Naive thymus-derived CD4-positive, alpha-beta T cell (primary cell): ENCODE data around the gene FAM168B. TPM values are rescaled to one million over a fixed set of nuclear protein-coding genes. Genes with fewer than 3 reads are reported as not detected.

Experiments
- ATAC-seq: fragments of 150-1000 bp; cut with Tn5 transposase; 2 replicates; pipeline ENCODE4 v1.10.0; 2021; ENCODE audit warnings: mild to moderate bottlenecking, moderate library complexity
- CTCF ChIA-PET: fragments of 350-600 bp; sonication (Branson Sonifier 250); formaldehyde crosslinking; loops from one replicate; lab custom pipeline; 2021; ENCODE audit warnings: antibody characterized with exemption; lab: Charles Lee
- POLR2A ChIA-PET: fragments of 350-600 bp; sonication (Branson Sonifier 250); formaldehyde crosslinking; loops from one replicate; lab custom pipeline; 2021; ENCODE audit warnings: antibody characterized with exemption, inconsistent platforms; lab: Charles Lee
- DNase-seq, 9 donors: peaks; one replicate each; pipeline versions ENCODE4 v3.0.0 to v3.0.0-alpha.2; 2020 to 2022; ENCODE audit warnings: mixed read lengths in 1 of 9
- H3K27ac ChIP-seq: one replicate; pipeline ENCODE4 v1.7.0; 2013; ENCODE audit warnings: mild to moderate bottlenecking, low read depth, low read length, moderate library complexity
- H3K27me3 ChIP-seq, 2 donors: one replicate each; pipeline ENCODE4 v1.7.0; 2013; ENCODE audit warnings: low read length in 2 of 2, mild to moderate bottlenecking in 2 of 2, moderate library complexity in 2 of 2; ENCODE audit not compliant: control insufficient read depth in 2 of 2, insufficient read depth in 2 of 2
- H3K36me3 ChIP-seq, 3 experiments: 1 replicate in 2 of 3; 2 replicates in 1 of 3; pipeline ENCODE4 v1.7.0; 2013; ENCODE audit warnings: low read length in 3 of 3, mild to moderate bottlenecking in 3 of 3, moderate library complexity in 1 of 3; ENCODE audit not compliant: insufficient read depth in 3 of 3, control insufficient read depth in 2 of 3
- H3K4me1 ChIP-seq, 2 donors: one replicate each; pipeline ENCODE4 v1.7.0; 2013; ENCODE audit warnings: low read length in 2 of 2, mild to moderate bottlenecking in 2 of 2, moderate library complexity in 1 of 2; ENCODE audit not compliant: control insufficient read depth in 2 of 2, insufficient read depth in 2 of 2
- H3K4me3 ChIP-seq: 2 replicates; pipeline ENCODE4 v1.7.0; 2013; ENCODE audit warnings: mild to moderate bottlenecking, low read length
- H3K9me3 ChIP-seq, 3 experiments: 1 replicate in 2 of 3; 2 replicates in 1 of 3; pipeline ENCODE4 v1.7.0; 2013; ENCODE audit warnings: low read length in 3 of 3; ENCODE audit not compliant: control insufficient read depth in 2 of 3
- H3K27ac Mint-ChIP-seq, 9 donors: one replicate each; pipeline ENCODE4 v1.8.0; 2020 to 2022; ENCODE audit warnings: mixed read lengths in 9 of 9, mild to moderate bottlenecking in 8 of 9, moderate library complexity in 5 of 9, inconsistent platforms in 2 of 9
- H3K27me3 Mint-ChIP-seq, 5 donors: one replicate each; pipeline ENCODE4 v1.8.0; 2021 to 2022; ENCODE audit warnings: mixed read lengths in 5 of 5, mild to moderate bottlenecking in 1 of 5
- H3K36me3 Mint-ChIP-seq, 5 donors: one replicate each; pipeline ENCODE4 v1.8.0; 2020 to 2022; ENCODE audit warnings: mixed read lengths in 5 of 5, mild to moderate bottlenecking in 3 of 5, inconsistent platforms in 1 of 5
- H3K4me1 Mint-ChIP-seq, 7 donors: one replicate each; pipeline ENCODE4 v1.8.0; 2020 to 2022; ENCODE audit warnings: mixed read lengths in 7 of 7, mild to moderate bottlenecking in 3 of 7, inconsistent platforms in 1 of 7
- H3K4me3 Mint-ChIP-seq, 10 donors: one replicate each; pipeline ENCODE4 v1.8.0; 2020 to 2022; ENCODE audit warnings: mild to moderate bottlenecking in 10 of 10, mixed read lengths in 10 of 10, moderate library complexity in 6 of 10, inconsistent platforms in 2 of 10
- H3K9me3 Mint-ChIP-seq, 11 donors: one replicate each; pipeline ENCODE4 v1.8.0; 2020 to 2022; ENCODE audit warnings: mixed read lengths in 11 of 11, mild to moderate bottlenecking in 4 of 11, inconsistent platforms in 1 of 11, moderate library complexity in 1 of 11
- intact Hi-C, 2 donors: fragments of 100-400 bp; cut with micrococcal nuclease; formaldehyde crosslinking; loops; one replicate each; pipeline ENCODE4 v1.15.1; 2023
- polyA plus RNA-seq, 2 donors: library from polyadenylated mRNA; unstranded; fragments of 300-500 nt; fragmentation: Illumina TruSeq; gene quantifications; one replicate each; pipeline ENCODE4 v1.2.3, GENCODE V29; 2021
- total RNA-seq, 6 experiments: library from RNA in 5 of 6; stranded (reverse) in 5 of 6; gene quantifications; 1 replicate in 5 of 6; 2 replicates in 1 of 6; pipeline ENCODE4 v1.2.3 and lab custom pipeline; 2021 to 2026

The FAM168B gene
- total and polyA plus RNA-seq, 7 experiments from 2014 or later = 36.3 to 82.9 (median 52.7) TPM

DNA sequence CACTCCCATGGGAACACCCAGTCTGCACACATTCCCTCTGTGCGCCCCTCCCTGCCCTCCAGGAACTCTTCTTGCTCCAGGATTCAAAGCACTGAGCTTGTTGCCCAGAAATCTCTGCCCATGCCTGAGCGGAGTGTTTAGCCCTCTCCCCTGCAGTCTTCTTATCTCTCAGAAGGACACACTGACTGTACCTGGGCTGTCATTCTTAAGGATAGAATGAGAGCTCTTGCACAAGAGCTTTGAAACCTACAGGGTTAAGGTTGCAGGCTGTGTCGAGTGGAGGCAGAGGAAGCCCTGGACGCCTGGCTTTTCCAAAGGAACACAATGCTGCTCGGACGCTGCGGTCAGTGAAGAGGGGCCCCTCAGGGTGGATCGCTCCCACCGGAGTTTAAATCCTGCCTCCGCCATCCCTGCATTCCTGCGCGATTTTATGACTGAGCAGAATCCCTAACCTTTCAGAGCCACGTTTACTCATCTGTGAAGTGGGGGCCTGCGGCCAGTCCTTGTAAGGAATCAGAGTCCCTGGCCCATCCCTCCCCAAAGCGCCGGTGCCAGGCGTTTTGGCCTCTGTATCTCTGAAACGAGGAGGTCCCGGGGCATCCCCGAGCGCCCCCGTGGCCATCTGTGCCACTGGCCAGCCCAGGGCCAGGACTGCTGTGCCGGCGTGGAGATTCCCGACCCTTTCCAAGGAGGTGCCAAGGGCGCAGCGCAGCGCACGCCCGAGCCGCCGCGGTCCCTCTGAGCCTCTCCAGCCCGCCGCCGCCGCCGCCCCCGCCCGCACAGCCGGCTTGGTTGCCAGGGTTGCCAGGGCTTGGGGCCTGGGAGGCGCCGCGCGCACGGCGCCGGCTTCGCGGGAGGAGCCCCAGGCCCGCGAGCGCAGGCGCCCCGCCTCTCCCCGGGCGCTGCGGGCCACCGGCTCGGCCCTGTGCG is 58.9 kb downstream of the FAM168B start:
- H3K4me3 ChIP-seq = no peak overlapping the region
- POLR2A ChIA-PET = no interaction called here
- H3K27me3 Mint-ChIP-seq = peaks cover 0 to 50% (median 6%) of the 10 kb centered on the region in 5 donors

GRCh38 chr2:131033786-131034121 is 59.5 kb downstream of the FAM168B start:
- ATAC-seq (no peak), DNase-seq (no peak)
- intact Hi-C loops = no loop called here
- Histone ChIP-seq H3K27ac (no peak overlapping the region), H3K4me1 (peaks cover 0 to 8% of the 10 kb centered on the region in 2 donors), H3K36me3 (no peaks in the 10 kb centered on the region), H3K9me3 (no peaks in the 10 kb centered on the region), H3K27me3 (no peaks in the 10 kb centered on the region), H3K4me3 (no peak overlapping the region)
- Mint-ChIP-seq H3K36me3 (no peaks in the 10 kb centered on the region), H3K27me3 (peaks cover 0 to 50% (median 7%) of the 10 kb centered on the region in 5 donors), H3K9me3 (peaks cover 0 to 2% (median 0%) of the 10 kb centered on the region in 11 donors), H3K4me3 (peak overlapping the region in 9 of 10 donors; percentile 51 to 79 (median 69)), H3K4me1 (peaks cover 0 to 17% (median 14%) of the 10 kb centered on the region in 7 donors), H3K27ac (no peak overlapping the region)
- CTCF ChIA-PET = no interaction called here
- POLR2A ChIA-PET = no interaction called here

More for the DNA sequence above, 58.9 kb downstream of the FAM168B start:
- H3K9me3 Mint-ChIP-seq = no peaks in the 10 kb centered on the region
- intact Hi-C loops = no loop called here
- H3K4me1 Mint-ChIP-seq = peaks cover 0 to 22% (median 16%) of the 10 kb centered on the region in 7 donors
- no peak overlapping the region for H3K27ac Mint-ChIP-seq
- CTCF ChIA-PET = no interaction called here
- H3K4me1 ChIP-seq = peaks cover 0 to 10% of the 10 kb centered on the region in 2 donors
- DNase-seq (peak in 2 of 9 donors; percentile 26 to 30), ATAC-seq (peak; percentile 39)
- no peaks in the 10 kb centered on the region for H3K36me3 ChIP-seq
- H3K4me3 Mint-ChIP-seq = peak overlapping the region in 9 of 10 donors; percentile 51 to 79 (median 69)
- no peaks in the 10 kb centered on the region for H3K27me3 ChIP-seq
- H3K36me3 Mint-ChIP-seq = no peaks in the 10 kb centered on the region
- H3K27ac ChIP-seq = no peak overlapping the region
- no peaks in the 10 kb centered on the region for H3K9me3 ChIP-seq

- Histone ChIP-seq H3K27me3 (no peaks in the 10 kb centered on the region), H3K27ac (no peak overlapping the region), H3K4me1 (peaks cover 0 to 8% of the 10 kb centered on the region in 2 donors), H3K36me3 (no peaks in the 10 kb centered on the region), H3K9me3 (no peaks in the 10 kb centered on the region), H3K4me3 (no peak overlapping the region)
- Mint-ChIP-seq H3K4me1 (peaks cover 0 to 11% (median 9%) of the 10 kb centered on the region in 7 donors), H3K27ac (no peak overlapping the region), H3K4me3 (no peak overlapping the region), H3K9me3 (peaks cover 0 to 7% (median under 1%) of the 10 kb centered on the region in 11 donors), H3K36me3 (no peaks in the 10 kb centered on the region), H3K27me3 (peaks cover under 1 to 39% (median 11%) of the 10 kb centered on the region in 5 donors)
- ATAC-seq (no peak), DNase-seq (no peak)
- intact Hi-C loops = no loop called here
- ChIA-PET POLR2A (no interaction called here), CTCF (no interaction called here)
These were observed 60.8 kb downstream of the FAM168B start for GRCh38 chr2:131032393-131032836.

- ATAC-seq = peak; percentile 3
- Mint-ChIP-seq H3K4me1 (peaks cover 0 to 11% (median 9%) of the 10 kb centered on the region in 7 donors), H3K27me3 (peaks cover 6 to 39% (median 13%) of the 10 kb centered on the region in 5 donors), H3K36me3 (no peaks in the 10 kb centered on the region), H3K9me3 (peaks cover 0 to 12% (median 4%) of the 10 kb centered on the region in 11 donors), H3K4me3 (no peak overlapping the region), H3K27ac (no peak overlapping the region)
- Histone ChIP-seq H3K27me3 (no peaks in the 10 kb centered on the region), H3K4me1 (peaks cover 0 to 8% of the 10 kb centered on the region in 2 donors), H3K4me3 (no peak overlapping the region), H3K27ac (no peak overlapping the region), H3K36me3 (no peaks in the 10 kb centered on the region), H3K9me3 (no peaks in the 10 kb centered on the region)
- no peak for DNase-seq
- ChIA-PET CTCF (no interaction called here), POLR2A (no interaction called here)
- intact Hi-C loops = no loop called here
These were observed 61.4 kb downstream of the FAM168B start for GRCh38 chr2:131031875-131032274.

- POLR2A ChIA-PET = no interaction called here
These were observed 61.8 kb downstream of the FAM168B start for GRCh38 chr2:131031431-131031841.

GRCh38 chr2:131030478-131030971 is 62.7 kb downstream of the FAM168B start:
- intact Hi-C loops = no loop called here
- H3K27ac Mint-ChIP-seq = no peak overlapping the region
- CTCF ChIA-PET = no interaction called here
- Histone ChIP-seq H3K9me3 (no peaks in the 10 kb centered on the region), H3K27ac (no peak overlapping the region), H3K4me3 (no peak overlapping the region), H3K36me3 (no peaks in the 10 kb centered on the region), H3K4me1 (peaks cover 0 to 8% of the 10 kb centered on the region in 2 donors), H3K27me3 (no peaks in the 10 kb centered on the region)
- POLR2A ChIA-PET = no interaction called here
- H3K4me3 Mint-ChIP-seq = no peak overlapping the region
- peaks cover 0 to 11% (median 9%) of the 10 kb centered on the region in 7 donors for H3K4me1 Mint-ChIP-seq
- no peaks in the 10 kb centered on the region for H3K36me3 Mint-ChIP-seq
- ATAC-seq (no peak), DNase-seq (no peak)
- H3K9me3 Mint-ChIP-seq = peaks cover 0 to 12% (median 4%) of the 10 kb centered on the region in 11 donors
- H3K27me3 Mint-ChIP-seq = peaks cover 18 to 39% (median 23%) of the 10 kb centered on the region in 5 donors

More at GRCh38 chr2:131031431-131031841, 61.8 kb downstream of the FAM168B start:
- H3K27me3 ChIP-seq = no peaks in the 10 kb centered on the region
- H3K36me3 Mint-ChIP-seq = no peaks in the 10 kb centered on the region
- DNase-seq = no peak
- H3K27ac ChIP-seq = no peak overlapping the region
- H3K27ac Mint-ChIP-seq = no peak overlapping the region
- H3K9me3 Mint-ChIP-seq = peaks cover 0 to 12% (median 4%) of the 10 kb centered on the region in 11 donors
- H3K9me3 ChIP-seq = no peaks in the 10 kb centered on the region
- peak; percentile 3 for ATAC-seq
- H3K27me3 Mint-ChIP-seq = peaks cover 11 to 39% (median 16%) of the 10 kb centered on the region in 5 donors
- H3K4me3 Mint-ChIP-seq = no peak overlapping the region
- CTCF ChIA-PET = no interaction called here
- no peaks in the 10 kb centered on the region for H3K36me3 ChIP-seq
- H3K4me1 ChIP-seq = peaks cover 0 to 8% of the 10 kb centered on the region in 2 donors
- peaks cover 0 to 11% (median 9%) of the 10 kb centered on the region in 7 donors for H3K4me1 Mint-ChIP-seq
- H3K4me3 ChIP-seq = no peak overlapping the region
- intact Hi-C loops = no loop called here
